Kidney tubule cell (primary cell): ENCODE results near the gene BTBD3.

Source experiments
- DNase-seq: peaks from one replicate; pipeline ENCODE4 v3.0.0-alpha.2; 2018; ENCODE audit warnings: low spot score

The BTBD3 gene

GRCh38 chr20:11966186-11966585, 48.5 kb downstream of the BTBD3 start:
- DNase-seq, result no peak

GRCh38 chr20:11970243-11970836, 52.6 kb downstream of the BTBD3 start:
- no peak for DNase-seq

GRCh38 chr20:11972478-11972877, 54.8 kb downstream of the BTBD3 start:
- DNase-seq, result no peak
